ENCODE measurements around the gene SPINK9.

SPINK9 gene

DNA sequence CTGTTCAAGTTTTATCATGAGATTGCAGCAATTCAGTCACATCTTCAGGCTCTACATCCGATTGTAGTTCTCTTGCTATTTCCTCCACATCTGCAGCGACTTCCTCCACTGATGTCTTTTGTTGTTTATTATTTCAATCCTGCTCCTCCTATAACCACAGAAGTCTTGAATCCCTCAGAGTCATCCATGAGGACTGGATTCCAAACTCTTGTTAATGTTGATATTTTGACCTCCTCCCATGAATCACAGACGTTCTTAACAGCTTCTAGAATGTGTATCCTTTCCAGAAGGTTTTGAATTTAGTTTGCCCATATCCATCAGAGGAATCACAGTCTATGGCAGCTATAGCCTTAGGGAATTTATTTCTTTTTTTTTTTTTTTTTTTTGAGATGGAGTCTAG is 52.0 kb downstream of the SPINK9 start:
- ChIA-PET POLR2A (no interaction called here), CTCF (interaction anchor here (0.6 kb wide), 1 partner anchor 120 kb away, joined by 4 read pairs; no protein-coding TSS in a partner anchor)
- no peak for DNase-seq (ENCODE audit: extremely low spot score)
- TF ChIP-seq CTBP1 (IDR thresholded peaks at IDR 0.05; ENCODE audit: borderline replicate concordance): no peak
- TF ChIP-seq ZNF384 (IDR thresholded peaks at IDR 0.05): no peak
- TF ChIP-seq NFRKB (IDR thresholded peaks at IDR 0.05): no peak
- TF ChIP-seq FOXK2 (IDR thresholded peaks at IDR 0.05): no peak
- TF ChIP-seq TARDBP (IDR thresholded peaks at IDR 0.05): no peak
- TF ChIP-seq FOXA1 (IDR thresholded peaks at IDR 0.05): no peak
- TF ChIP-seq LEF1 (IDR thresholded peaks at IDR 0.05; ENCODE audit: borderline replicate concordance): no peak
- no peak for TF ChIP-seq ELF4 (IDR thresholded peaks at IDR 0.05)
- no peak for TF ChIP-seq PKNOX1 (IDR thresholded peaks at IDR 0.05)
- TF ChIP-seq FOXM1 (IDR thresholded peaks at IDR 0.05; ENCODE audit: borderline replicate concordance): no peak
- TF ChIP-seq BHLHE40 (IDR thresholded peaks at IDR 0.05; ENCODE audit: borderline replicate concordance): no peak

DNA sequence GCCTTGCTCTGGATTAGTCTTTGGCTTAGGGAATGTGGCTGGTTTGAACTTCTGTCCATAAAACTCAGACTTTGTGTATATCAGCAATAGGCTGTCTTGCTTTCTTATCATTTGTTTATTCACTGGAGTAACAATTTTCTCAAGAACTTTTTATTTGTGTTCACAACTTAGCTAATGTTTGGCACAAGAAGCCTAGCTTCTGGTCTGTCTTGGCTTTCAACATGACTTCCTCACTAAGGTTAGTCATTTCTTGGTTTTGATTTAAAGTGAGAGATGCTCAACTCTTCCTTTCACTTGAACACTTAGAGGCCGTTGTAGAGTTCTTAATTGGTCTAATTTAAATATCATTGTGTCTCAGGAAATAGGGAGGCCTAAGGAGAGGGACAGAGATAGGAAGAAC is 53.3 kb downstream of the SPINK9 start:
- ChIA-PET POLR2A (no interaction called here), CTCF (no interaction called here)
- no peak for TF ChIP-seq BHLHE40 (IDR thresholded peaks at IDR 0.05; ENCODE audit: borderline replicate concordance)
- TF ChIP-seq PKNOX1 (IDR thresholded peaks at IDR 0.05): no peak
- TF ChIP-seq FOXA1 (IDR thresholded peaks at IDR 0.05): no peak
- TF ChIP-seq HDGF (IDR thresholded peaks at IDR 0.05; ENCODE audit: borderline replicate concordance): no peak
- no peak for DNase-seq (ENCODE audit: extremely low spot score)

Measured in HEK293T (cell line).